ENCODE measurements around the gene PXYLP1. TPM values are rescaled to one million over a fixed set of nuclear protein-coding genes. Genes with fewer than 3 reads are reported as not detected.

Gene PXYLP1
- total and polyA plus RNA-seq, 2 of the 8 experiments (the other 6 are each of a cell fraction or from before 2014, with no cell fraction given): 19.4 to 20.6 TPM

DNA sequence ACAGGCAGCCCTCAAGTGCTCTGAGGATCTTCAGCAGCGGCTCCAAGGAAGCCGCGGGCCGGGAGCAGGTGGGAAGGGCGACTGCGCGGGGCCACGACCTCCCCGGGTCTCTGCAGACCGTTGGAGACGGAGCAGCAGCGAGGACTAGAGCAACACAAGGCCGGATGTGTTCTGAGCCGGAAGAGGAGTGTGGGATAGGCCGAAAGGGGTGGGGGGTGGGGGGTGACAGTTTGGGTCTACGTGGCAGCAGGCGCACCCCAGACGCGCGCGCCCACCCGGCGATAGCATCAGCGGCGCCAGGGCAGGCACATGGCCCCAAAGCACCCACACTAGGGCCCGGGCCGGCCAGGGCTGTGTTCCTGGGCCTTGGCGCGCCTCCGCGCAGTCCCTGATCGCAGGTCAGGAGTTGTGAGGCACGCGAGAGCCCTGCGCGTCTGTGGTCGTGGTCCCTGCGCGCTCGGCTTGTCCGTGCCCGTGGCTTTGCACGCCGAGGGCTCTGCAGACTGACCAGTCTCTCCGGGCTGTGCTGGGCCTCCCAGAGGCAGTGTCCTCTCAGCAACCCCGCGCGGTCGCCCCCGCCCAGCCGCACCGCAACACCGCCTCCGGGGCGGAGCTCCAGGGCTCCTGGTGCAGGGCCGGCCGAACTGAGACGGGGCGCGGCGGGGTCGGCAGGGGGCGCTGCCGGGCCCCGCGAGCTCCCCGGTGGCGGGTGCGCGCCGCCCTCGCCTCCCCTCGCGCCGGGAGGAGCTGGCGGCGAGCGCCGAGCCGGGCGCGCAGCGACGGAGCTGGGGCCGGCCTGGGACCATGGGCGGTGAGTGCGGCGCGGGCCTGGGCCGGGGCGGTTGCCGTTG, at the start of gene PXYLP1 (continued):
- peak; percentile 84 for TF ChIP-seq E2F6 (IDR thresholded peaks at IDR 0.05)
- no peak for TF ChIP-seq CHD7 (IDR thresholded peaks at IDR 0.05; ENCODE audit: insufficient replicate concordance, low read length)
- peak; percentile 79 for TF ChIP-seq EGR1 (IDR thresholded peaks at IDR 0.05; ENCODE audit: borderline replicate concordance, low read depth, low read length)
- no peak for TF ChIP-seq SUZ12 (IDR thresholded peaks at IDR 0.05; ENCODE audit: low read length)
- TF ChIP-seq CREB1 (IDR thresholded peaks at IDR 0.05): peak; percentile 16; the same call in 1 of the 2 replicates
- peak; percentile 68 to 86 (median 76) for TF ChIP-seq CTCF (IDR thresholded peaks at IDR 0.05; ENCODE audit: control extremely low read depth in 1 of 3, insufficient read depth in 1 of 3, low read depth in 1 of 3, low read length in 3 of 3)
